ENCODE results near the gene GPC4.

The GPC4 gene

GRCh38 chrX:133415276-133416105 lies at the start of gene GPC4:
GPC4 (minus strand) TSS chrX:133415489; CDS start chrX:133414965, 524 bp downstream.
- Histone ChIP-seq H3K4me3 (peak within 1 kb of the TSS; percentile 58), H4K20me1 (peaks cover 47% of the 10 kb centered on the region; the same call in 1 of the 2 replicates), H3K36me3 (no peaks in the 10 kb centered on the region), H3K27ac (no peak within 1 kb of the TSS), H3K4me1 (peaks cover 16% of the 10 kb centered on the region; the same call in 1 of the 2 replicates), H3K4me2 (peak within 1 kb of the TSS; percentile 84), H3K9me3 (peaks cover 25% of the 10 kb centered on the region), H3K27me3 (peaks cover 99% of the 10 kb centered on the region), H3K9ac (no peak within 1 kb of the TSS)
- TF ChIP-seq Cebpa-rat (IDR thresholded peaks at IDR 0.05): no peak

GRCh38 chrX:133461231-133461630 lies 45.9 kb upstream of the GPC4 start:
- H4K20me1 ChIP-seq: no peaks in the 10 kb centered on the region; the same call in 1 of the 2 replicates
- TF ChIP-seq Cebpa-rat (IDR thresholded peaks at IDR 0.05): no peak
- 0 out of 2 replicates have a peak, but pooled peaks cover 8% of the 10 kb centered on the region for H3K9me3 ChIP-seq
- H3K27me3 ChIP-seq: peaks cover 63% of the 10 kb centered on the region
- H3K4me2 ChIP-seq: no peak overlapping the region
- no peaks in the 10 kb centered on the region for H3K4me1 ChIP-seq
- no peak overlapping the region for H3K4me3 ChIP-seq
- no peak overlapping the region for H3K9ac ChIP-seq
- H3K36me3 ChIP-seq: no peaks in the 10 kb centered on the region
- no peak overlapping the region for H3K27ac ChIP-seq

DNA sequence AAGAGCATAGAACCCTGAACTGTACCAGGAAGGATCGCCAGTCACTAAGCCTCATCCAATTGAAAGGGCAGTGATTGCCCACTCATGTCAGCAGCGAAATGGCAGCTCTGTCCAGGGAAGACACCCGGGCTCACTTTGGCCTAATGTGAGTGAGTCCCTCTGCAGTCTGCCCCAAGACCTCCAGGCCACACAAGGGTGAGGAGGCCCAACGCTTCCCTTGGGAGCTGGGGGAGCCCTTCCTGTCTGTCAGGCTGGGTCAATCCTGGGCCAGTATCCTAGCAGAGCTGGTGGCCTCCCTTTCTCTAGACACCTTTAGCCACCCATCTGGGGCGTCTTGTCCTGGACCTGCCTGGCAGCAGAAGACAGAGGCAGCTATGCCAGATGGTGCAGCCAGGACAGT lies 39.6 kb upstream of the GPC4 start:
- no peak overlapping the region for H3K4me3 ChIP-seq
- H3K36me3 ChIP-seq: no peaks in the 10 kb centered on the region
- no peak for TF ChIP-seq Cebpa-rat (IDR thresholded peaks at IDR 0.05)
- no peaks in the 10 kb centered on the region for H3K4me1 ChIP-seq
- H3K27me3 ChIP-seq: peaks cover 51% of the 10 kb centered on the region
- H3K9me3 ChIP-seq: 0 out of 2 replicates have a peak, but pooled peaks cover 3% of the 10 kb centered on the region
- H3K9ac ChIP-seq: no peak overlapping the region
- no peaks in the 10 kb centered on the region; the same call in 1 of the 2 replicates for H4K20me1 ChIP-seq
- H3K4me2 ChIP-seq: no peak overlapping the region
- H3K27ac ChIP-seq: no peak overlapping the region

- Histone ChIP-seq H3K9me3 (0 out of 2 replicates have a peak, but pooled peaks cover 3% of the 10 kb centered on the region), H3K4me1 (no peaks in the 10 kb centered on the region), H3K27ac (no peak overlapping the region), H3K4me2 (no peak overlapping the region), H3K27me3 (peaks cover 54% of the 10 kb centered on the region), H3K4me3 (no peak overlapping the region), H4K20me1 (no peaks in the 10 kb centered on the region; the same call in 1 of the 2 replicates), H3K36me3 (no peaks in the 10 kb centered on the region), H3K9ac (no peak overlapping the region)
- no peak for TF ChIP-seq Cebpa-rat (IDR thresholded peaks at IDR 0.05)
These were observed 39.2 kb upstream of the GPC4 start for GRCh38 chrX:133454491-133454914.

DNA sequence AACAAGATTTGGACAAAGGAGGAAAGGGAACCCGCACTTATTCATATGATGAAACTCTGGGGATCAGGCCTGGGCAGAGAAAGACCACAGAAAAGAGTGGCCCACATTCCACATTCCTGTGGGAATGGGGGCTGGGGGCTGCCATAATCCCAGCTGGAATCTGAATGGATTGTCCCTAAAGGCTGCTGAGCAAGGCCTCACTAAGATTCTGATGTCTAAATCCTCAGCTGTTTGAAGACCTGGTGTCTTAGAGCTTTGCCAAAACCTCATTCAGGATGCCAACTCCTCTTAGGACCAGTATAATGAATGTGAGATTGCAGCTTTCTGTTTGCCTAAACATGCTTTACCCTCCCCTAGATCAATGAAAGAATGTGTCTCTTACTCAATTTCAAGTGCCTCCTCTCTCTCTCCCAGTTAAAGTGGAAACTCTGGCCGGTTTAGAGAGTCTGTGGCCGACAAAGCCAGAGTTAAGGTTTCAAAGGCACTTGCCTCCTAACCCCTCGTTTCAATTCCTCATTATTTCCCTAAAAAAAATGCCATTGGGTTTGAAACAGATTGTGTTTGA lies 33.3 kb upstream of the GPC4 start:
- Histone ChIP-seq H3K27ac (no peak overlapping the region), H3K4me1 (no peaks in the 10 kb centered on the region), H4K20me1 (no peaks in the 10 kb centered on the region; the same call in 1 of the 2 replicates), H3K4me2 (no peak overlapping the region), H3K27me3 (peaks cover 85% of the 10 kb centered on the region), H3K9ac (no peak overlapping the region), H3K9me3 (no peaks in the 10 kb centered on the region), H3K36me3 (no peaks in the 10 kb centered on the region), H3K4me3 (no peak overlapping the region)
- TF ChIP-seq Cebpa-rat (IDR thresholded peaks at IDR 0.05): no peak

DNA sequence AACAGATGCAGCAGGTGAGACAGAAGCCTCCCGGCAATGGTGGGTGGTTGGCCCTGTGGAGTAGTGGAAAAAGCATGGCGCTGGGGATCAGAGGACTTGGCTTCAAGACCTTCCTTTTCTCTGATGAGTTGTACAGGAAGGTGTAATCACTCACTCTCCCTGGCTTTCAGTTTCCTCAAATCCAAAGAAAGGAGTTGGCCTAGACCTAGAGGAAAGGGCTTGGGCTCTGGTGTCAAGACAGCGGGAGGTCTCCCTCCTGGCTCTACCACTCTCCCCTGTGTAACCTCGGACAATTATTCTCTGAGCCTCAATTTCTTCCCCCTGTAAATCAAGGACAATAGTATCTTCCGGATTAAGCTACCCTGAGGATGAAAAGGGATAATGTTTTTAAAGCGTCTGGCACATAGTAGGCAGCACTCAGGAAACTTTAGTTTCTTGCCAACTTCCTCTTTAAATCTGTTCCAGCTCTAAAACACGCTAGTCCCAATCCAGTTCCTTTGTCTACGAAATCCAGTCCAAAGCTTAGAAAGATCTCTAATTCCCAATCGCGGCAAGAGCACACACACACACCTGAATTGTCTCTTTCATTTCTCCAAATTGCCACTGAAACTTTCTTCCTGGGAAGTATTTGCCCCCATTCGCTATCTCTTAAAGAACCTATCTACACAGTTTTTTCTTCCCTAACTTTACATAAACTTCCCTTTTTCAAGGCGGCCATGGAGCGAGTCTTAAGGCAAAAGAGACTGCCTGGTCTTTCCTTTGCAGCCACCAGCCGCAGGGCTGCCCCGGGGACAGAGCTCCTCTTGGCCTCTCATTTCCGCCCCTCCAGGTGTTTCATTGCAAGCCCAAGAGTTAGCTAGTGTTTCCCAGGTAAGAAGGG lies 29.9 kb upstream of the GPC4 start:
- no peak overlapping the region for H3K4me2 ChIP-seq
- H3K27ac ChIP-seq: no peak overlapping the region
- no peaks in the 10 kb centered on the region for H3K9me3 ChIP-seq
- H3K36me3 ChIP-seq: no peaks in the 10 kb centered on the region
- no peak overlapping the region for H3K9ac ChIP-seq
- no peaks in the 10 kb centered on the region; the same call in 1 of the 2 replicates for H4K20me1 ChIP-seq
- no peak overlapping the region for H3K4me3 ChIP-seq
- no peak for TF ChIP-seq Cebpa-rat (IDR thresholded peaks at IDR 0.05)
- peaks cover 93% of the 10 kb centered on the region for H3K27me3 ChIP-seq
- H3K4me1 ChIP-seq: no peaks in the 10 kb centered on the region

GRCh38 chrX:133444196-133444595 lies 28.9 kb upstream of the GPC4 start:
- Histone ChIP-seq H3K9me3 (no peaks in the 10 kb centered on the region), H3K27ac (no peak overlapping the region), H3K4me3 (no peak overlapping the region), H3K9ac (no peak overlapping the region), H3K36me3 (no peaks in the 10 kb centered on the region), H3K4me1 (no peaks in the 10 kb centered on the region), H3K4me2 (no peak overlapping the region), H3K27me3 (peaks cover 96% of the 10 kb centered on the region), H4K20me1 (no peaks in the 10 kb centered on the region; the same call in 1 of the 2 replicates)
- TF ChIP-seq Cebpa-rat (IDR thresholded peaks at IDR 0.05): no peak

- Histone ChIP-seq H3K9me3 (no peaks in the 10 kb centered on the region), H4K20me1 (no peaks in the 10 kb centered on the region; the same call in 1 of the 2 replicates), H3K27ac (no peak overlapping the region), H3K36me3 (no peaks in the 10 kb centered on the region), H3K27me3 (peaks cover 97% of the 10 kb centered on the region), H3K4me1 (no peaks in the 10 kb centered on the region), H3K4me3 (no peak overlapping the region), H3K4me2 (no peak overlapping the region), H3K9ac (no peak overlapping the region)
- TF ChIP-seq Cebpa-rat (IDR thresholded peaks at IDR 0.05): no peak
These were observed 25.5 kb upstream of the GPC4 start for GRCh38 chrX:133440797-133441163.

GRCh38 chrX:133440081-133440796 lies 24.9 kb upstream of the GPC4 start:
- Histone ChIP-seq H3K4me2 (no peak overlapping the region), H4K20me1 (no peaks in the 10 kb centered on the region; the same call in 1 of the 2 replicates), H3K36me3 (no peaks in the 10 kb centered on the region), H3K4me3 (no peak overlapping the region), H3K4me1 (no peaks in the 10 kb centered on the region), H3K27me3 (peaks cover 97% of the 10 kb centered on the region), H3K9me3 (no peaks in the 10 kb centered on the region), H3K27ac (no peak overlapping the region), H3K9ac (no peak overlapping the region)
- no peak for TF ChIP-seq Cebpa-rat (IDR thresholded peaks at IDR 0.05)
